Naive thymus-derived CD4-positive, alpha-beta T cell (primary cell): ENCODE measurements around the gene CCDC93. TPM values are rescaled to one million over a fixed set of nuclear protein-coding genes. Genes with fewer than 3 reads are reported as not detected.

ENCODE experiments used
- ATAC-seq: fragments of 150-1000 bp; cut with Tn5 transposase; 2 replicates; pipeline ENCODE4 v1.10.0; 2021; ENCODE audit warnings: mild to moderate bottlenecking, moderate library complexity
- CTCF ChIA-PET: fragments of 350-600 bp; sonication (Branson Sonifier 250); formaldehyde crosslinking; loops from one replicate; lab custom pipeline; 2021; ENCODE audit warnings: antibody characterized with exemption; lab: Charles Lee
- POLR2A ChIA-PET: fragments of 350-600 bp; sonication (Branson Sonifier 250); formaldehyde crosslinking; loops from one replicate; lab custom pipeline; 2021; ENCODE audit warnings: antibody characterized with exemption, inconsistent platforms; lab: Charles Lee
- DNase-seq, 9 donors: peaks; one replicate each; pipeline versions ENCODE4 v3.0.0 to v3.0.0-alpha.2; 2020 to 2022; ENCODE audit warnings: mixed read lengths in 1 of 9
- H3K27ac ChIP-seq: one replicate; pipeline ENCODE4 v1.7.0; 2013; ENCODE audit warnings: mild to moderate bottlenecking, low read depth, low read length, moderate library complexity
- H3K27me3 ChIP-seq, 2 donors: one replicate each; pipeline ENCODE4 v1.7.0; 2013; ENCODE audit warnings: low read length in 2 of 2, mild to moderate bottlenecking in 2 of 2, moderate library complexity in 2 of 2; ENCODE audit not compliant: control insufficient read depth in 2 of 2, insufficient read depth in 2 of 2
- H3K36me3 ChIP-seq, 3 experiments: 1 replicate in 2 of 3; 2 replicates in 1 of 3; pipeline ENCODE4 v1.7.0; 2013; ENCODE audit warnings: low read length in 3 of 3, mild to moderate bottlenecking in 3 of 3, moderate library complexity in 1 of 3; ENCODE audit not compliant: insufficient read depth in 3 of 3, control insufficient read depth in 2 of 3
- H3K4me1 ChIP-seq, 2 donors: one replicate each; pipeline ENCODE4 v1.7.0; 2013; ENCODE audit warnings: low read length in 2 of 2, mild to moderate bottlenecking in 2 of 2, moderate library complexity in 1 of 2; ENCODE audit not compliant: control insufficient read depth in 2 of 2, insufficient read depth in 2 of 2
- H3K4me3 ChIP-seq: 2 replicates; pipeline ENCODE4 v1.7.0; 2013; ENCODE audit warnings: mild to moderate bottlenecking, low read length
- H3K9me3 ChIP-seq, 3 experiments: 1 replicate in 2 of 3; 2 replicates in 1 of 3; pipeline ENCODE4 v1.7.0; 2013; ENCODE audit warnings: low read length in 3 of 3; ENCODE audit not compliant: control insufficient read depth in 2 of 3
- H3K27ac Mint-ChIP-seq, 9 donors: one replicate each; pipeline ENCODE4 v1.8.0; 2020 to 2022; ENCODE audit warnings: mixed read lengths in 9 of 9, mild to moderate bottlenecking in 8 of 9, moderate library complexity in 5 of 9, inconsistent platforms in 2 of 9
- H3K27me3 Mint-ChIP-seq, 5 donors: one replicate each; pipeline ENCODE4 v1.8.0; 2021 to 2022; ENCODE audit warnings: mixed read lengths in 5 of 5, mild to moderate bottlenecking in 1 of 5
- H3K36me3 Mint-ChIP-seq, 5 donors: one replicate each; pipeline ENCODE4 v1.8.0; 2020 to 2022; ENCODE audit warnings: mixed read lengths in 5 of 5, mild to moderate bottlenecking in 3 of 5, inconsistent platforms in 1 of 5
- H3K4me1 Mint-ChIP-seq, 7 donors: one replicate each; pipeline ENCODE4 v1.8.0; 2020 to 2022; ENCODE audit warnings: mixed read lengths in 7 of 7, mild to moderate bottlenecking in 3 of 7, inconsistent platforms in 1 of 7
- H3K4me3 Mint-ChIP-seq, 10 donors: one replicate each; pipeline ENCODE4 v1.8.0; 2020 to 2022; ENCODE audit warnings: mild to moderate bottlenecking in 10 of 10, mixed read lengths in 10 of 10, moderate library complexity in 6 of 10, inconsistent platforms in 2 of 10
- H3K9me3 Mint-ChIP-seq, 11 donors: one replicate each; pipeline ENCODE4 v1.8.0; 2020 to 2022; ENCODE audit warnings: mixed read lengths in 11 of 11, mild to moderate bottlenecking in 4 of 11, inconsistent platforms in 1 of 11, moderate library complexity in 1 of 11
- intact Hi-C, 2 donors: fragments of 100-400 bp; cut with micrococcal nuclease; formaldehyde crosslinking; loops; one replicate each; pipeline ENCODE4 v1.15.1; 2023
- polyA plus RNA-seq, 2 donors: library from polyadenylated mRNA; unstranded; fragments of 300-500 nt; fragmentation: Illumina TruSeq; gene quantifications; one replicate each; pipeline ENCODE4 v1.2.3, GENCODE V29; 2021
- total RNA-seq, 6 experiments: library from RNA in 5 of 6; stranded (reverse) in 5 of 6; gene quantifications; 1 replicate in 5 of 6; 2 replicates in 1 of 6; pipeline ENCODE4 v1.2.3 and lab custom pipeline; 2021 to 2026

Gene CCDC93
- total and polyA plus RNA-seq, 7 experiments from 2014 or later, result 5.9 to 73.9 (median 47.9) TPM

DNA sequence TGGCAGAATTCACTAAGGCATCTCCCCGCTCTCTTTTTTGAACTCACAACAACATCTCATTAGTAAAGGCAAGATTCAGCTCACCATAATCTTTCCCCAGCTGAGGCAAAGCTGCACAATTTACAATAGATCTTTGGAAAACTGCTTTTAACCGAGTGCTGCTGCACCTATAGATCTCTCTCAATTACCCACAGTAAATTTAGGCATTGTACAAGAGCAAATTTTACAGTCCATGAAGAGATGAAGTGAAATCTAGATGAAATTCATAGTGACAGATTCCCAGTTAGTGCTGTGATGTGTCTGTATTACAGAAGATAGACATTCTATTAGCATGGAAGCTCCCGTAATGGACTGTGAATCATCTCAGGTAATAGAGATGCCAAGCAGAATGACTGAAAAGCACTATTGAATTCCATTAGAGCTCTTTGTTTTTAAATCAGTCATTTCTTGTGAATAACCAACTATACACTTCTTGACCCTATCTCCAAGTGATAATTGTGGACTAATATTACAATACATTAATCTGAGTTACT lies 38.0 kb upstream of the CCDC93 start:
- H3K27me3 ChIP-seq, result no peaks in the 10 kb centered on the region
- no peaks in the 10 kb centered on the region for H3K4me1 ChIP-seq
- H3K36me3 ChIP-seq, result no peaks in the 10 kb centered on the region
- no peaks in the 10 kb centered on the region for H3K9me3 Mint-ChIP-seq
- no peak overlapping the region for H3K27ac Mint-ChIP-seq
- peaks cover 59 to 73% (median 64%) of the 10 kb centered on the region in 5 donors for H3K27me3 Mint-ChIP-seq
- H3K4me3 ChIP-seq, result no peak overlapping the region
- H3K36me3 Mint-ChIP-seq, result peaks cover 0 to 3% (median 0%) of the 10 kb centered on the region in 5 donors
- no peak overlapping the region for H3K4me3 Mint-ChIP-seq
- DNase-seq (no peak), ATAC-seq (no peak)
- POLR2A ChIA-PET, result interaction anchor here (1.3 to 1.5 kb wide), 2 partner anchors 15 to 135 kb away, joined by 3 to 4 read pairs; no protein-coding TSS in a partner anchor
- H3K27ac ChIP-seq, result no peak overlapping the region
- intact Hi-C loops, result no loop called here
- CTCF ChIA-PET, result interaction anchor here (0.5 to 1.0 kb wide), 5 partner anchors 12 to 1387 kb away, joined by 3 to 5 read pairs (median 3); no protein-coding TSS in a partner anchor
- H3K9me3 ChIP-seq, result no peaks in the 10 kb centered on the region
- peaks cover 0 to 6% (median 0%) of the 10 kb centered on the region in 7 donors for H3K4me1 Mint-ChIP-seq

- intact Hi-C loops, result no loop called here
Observed at GRCh38 chr2:118050974-118051373, 37.1 kb upstream of the CCDC93 start.

GRCh38 chr2:118050386-118050785 lies 36.5 kb upstream of the CCDC93 start:
- H3K27ac ChIP-seq, result no peak overlapping the region
- intact Hi-C loops, result no loop called here
- no peak for DNase-seq
- H3K9me3 ChIP-seq, result no peaks in the 10 kb centered on the region
- ChIA-PET CTCF (no interaction called here), POLR2A (interaction anchor here (1.3 kb wide), 1 partner anchor 136 kb away, joined by 3 read pairs; no protein-coding TSS in a partner anchor)
- Mint-ChIP-seq H3K9me3 (no peaks in the 10 kb centered on the region), H3K4me1 (peaks cover 0 to 4% (median 0%) of the 10 kb centered on the region in 7 donors), H3K27ac (no peak overlapping the region), H3K27me3 (peaks cover 55 to 66% (median 59%) of the 10 kb centered on the region in 5 donors), H3K36me3 (peaks cover 0 to 3% (median 0%) of the 10 kb centered on the region in 5 donors), H3K4me3 (no peak overlapping the region)
- no peak for ATAC-seq
- no peak overlapping the region for H3K4me3 ChIP-seq
- H3K36me3 ChIP-seq, result no peaks in the 10 kb centered on the region
- H3K4me1 ChIP-seq, result no peaks in the 10 kb centered on the region
- H3K27me3 ChIP-seq, result no peaks in the 10 kb centered on the region

More at GRCh38 chr2:118050974-118051373, 37.1 kb upstream of the CCDC93 start:
- no peaks in the 10 kb centered on the region for H3K4me1 ChIP-seq
- no peak for ATAC-seq
- H3K9me3 Mint-ChIP-seq, result no peaks in the 10 kb centered on the region
- ChIA-PET POLR2A (interaction anchor here (1.3 kb wide), 1 partner anchor 135 kb away, joined by 3 read pairs; no protein-coding TSS in a partner anchor), CTCF (interaction anchor here (0.6 to 0.7 kb wide), 2 partner anchors 11 to 1388 kb away, joined by 3 read pairs; no protein-coding TSS in a partner anchor)
- H3K27me3 ChIP-seq, result no peaks in the 10 kb centered on the region
- H3K4me1 Mint-ChIP-seq, result peaks cover 0 to 6% (median 0%) of the 10 kb centered on the region in 7 donors
- H3K36me3 Mint-ChIP-seq, result peaks cover 0 to 3% (median 0%) of the 10 kb centered on the region in 5 donors
- H3K36me3 ChIP-seq, result no peaks in the 10 kb centered on the region
- H3K27ac Mint-ChIP-seq, result no peak overlapping the region
- H3K27ac ChIP-seq, result no peak overlapping the region
- H3K27me3 Mint-ChIP-seq, result peaks cover 58 to 72% (median 64%) of the 10 kb centered on the region in 5 donors
- H3K4me3 Mint-ChIP-seq, result no peak overlapping the region
- no peaks in the 10 kb centered on the region for H3K9me3 ChIP-seq
- H3K4me3 ChIP-seq, result no peak overlapping the region
- DNase-seq, result no peak

- intact Hi-C loops, result loop anchor here (5.0 to 10.0 kb wide), 6 partner anchors 98 to 1428 kb away; no protein-coding TSS in a partner anchor
- ChIA-PET CTCF (no interaction called here), POLR2A (no interaction called here)
- peaks cover 0 to 4% (median 0%) of the 10 kb centered on the region in 7 donors for H3K4me1 Mint-ChIP-seq
- Histone ChIP-seq H3K27ac (no peak overlapping the region), H3K9me3 (no peaks in the 10 kb centered on the region), H3K4me3 (no peak overlapping the region), H3K4me1 (no peaks in the 10 kb centered on the region), H3K36me3 (no peaks in the 10 kb centered on the region), H3K27me3 (no peaks in the 10 kb centered on the region)
- H3K27me3 Mint-ChIP-seq, result peaks cover 51 to 60% (median 54%) of the 10 kb centered on the region in 5 donors
- peaks cover 0 to 3% (median 0%) of the 10 kb centered on the region in 5 donors for H3K36me3 Mint-ChIP-seq
- no peaks in the 10 kb centered on the region for H3K9me3 Mint-ChIP-seq
- no peak overlapping the region for H3K27ac Mint-ChIP-seq
- DNase-seq (no peak), ATAC-seq (peak; percentile 46)
- no peak overlapping the region for H3K4me3 Mint-ChIP-seq
Observed at GRCh38 chr2:118049816-118050140, 35.9 kb upstream of the CCDC93 start.

DNA sequence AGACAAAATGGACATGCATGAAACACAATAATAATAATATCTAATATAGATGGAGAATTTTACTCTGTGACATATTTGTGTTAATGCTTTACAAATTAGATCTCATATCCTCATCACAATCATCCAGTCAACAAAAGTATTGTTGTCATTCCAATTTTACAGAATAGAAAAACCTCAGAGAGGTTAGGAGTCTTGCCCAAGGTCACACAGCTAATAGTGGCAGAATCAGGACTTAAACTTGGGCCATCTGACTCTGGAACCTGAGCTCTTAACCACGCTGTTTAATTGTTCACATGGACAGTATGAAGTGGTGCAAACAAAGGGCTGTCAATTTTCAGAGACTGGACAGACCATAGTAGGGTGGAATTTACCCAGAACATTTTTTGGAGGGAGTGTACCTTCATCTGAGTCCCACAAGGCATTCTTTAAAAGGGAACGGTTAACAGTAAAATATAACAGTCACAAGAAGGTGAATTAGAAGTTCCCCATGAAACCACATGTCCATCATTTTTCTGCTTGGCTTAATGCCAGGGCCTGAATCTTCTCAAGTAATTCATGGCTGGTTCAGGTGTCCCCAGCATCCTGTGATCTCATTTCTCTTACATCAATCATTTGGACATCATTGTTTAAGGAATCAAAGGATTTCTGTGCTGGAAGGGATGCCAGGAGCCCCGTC lies 35.4 kb upstream of the CCDC93 start:
- no peaks in the 10 kb centered on the region for H3K27me3 ChIP-seq
- ATAC-seq (no peak), DNase-seq (no peak)
- Mint-ChIP-seq H3K27me3 (peaks cover 48 to 60% (median 57%) of the 10 kb centered on the region in 5 donors), H3K9me3 (no peaks in the 10 kb centered on the region), H3K36me3 (peaks cover 0 to 3% (median 0%) of the 10 kb centered on the region in 5 donors), H3K27ac (no peak overlapping the region), H3K4me1 (peaks cover 0 to 4% (median 0%) of the 10 kb centered on the region in 7 donors), H3K4me3 (no peak overlapping the region)
- H3K27ac ChIP-seq, result no peak overlapping the region
- no peak overlapping the region for H3K4me3 ChIP-seq
- no peaks in the 10 kb centered on the region for H3K4me1 ChIP-seq
- H3K9me3 ChIP-seq, result no peaks in the 10 kb centered on the region
- CTCF ChIA-PET, result no interaction called here
- H3K36me3 ChIP-seq, result no peaks in the 10 kb centered on the region
- POLR2A ChIA-PET, result no interaction called here
- intact Hi-C loops, result loop anchor here (5.0 to 10.0 kb wide), 6 partner anchors 98 to 1428 kb away; no protein-coding TSS in a partner anchor

- no peak overlapping the region for H3K4me3 Mint-ChIP-seq
- POLR2A ChIA-PET, result no interaction called here
- peaks cover 0 to 4% (median 0%) of the 10 kb centered on the region in 7 donors for H3K4me1 Mint-ChIP-seq
- CTCF ChIA-PET, result interaction anchor here (0.8 kb wide), 1 partner anchor 807 kb away, joined by 3 read pairs; no protein-coding TSS in a partner anchor
- H3K27ac Mint-ChIP-seq, result no peak overlapping the region
- ATAC-seq (no peak), DNase-seq (no peak)
- Histone ChIP-seq H3K36me3 (no peaks in the 10 kb centered on the region), H3K9me3 (no peaks in the 10 kb centered on the region), H3K4me3 (no peak overlapping the region), H3K27ac (no peak overlapping the region), H3K27me3 (no peaks in the 10 kb centered on the region), H3K4me1 (no peaks in the 10 kb centered on the region)
- peaks cover 0 to 3% (median 0%) of the 10 kb centered on the region in 5 donors for H3K36me3 Mint-ChIP-seq
- peaks cover 53 to 61% (median 59%) of the 10 kb centered on the region in 5 donors for H3K27me3 Mint-ChIP-seq
- peaks cover 0 to 1% (median 0%) of the 10 kb centered on the region in 11 donors for H3K9me3 Mint-ChIP-seq
- intact Hi-C loops, result loop anchor here (5.0 to 10.0 kb wide), 6 partner anchors 99 to 1429 kb away; no protein-coding TSS in a partner anchor
Observed at GRCh38 chr2:118048401-118048800, 34.5 kb upstream of the CCDC93 start.
